IPS DF 6.9 (cell line): ENCODE data around the gene ALOX5.

Experiments used
- DNase-seq: peaks from one replicate; pipeline ENCODE4 v3.0.0-alpha.2; 2013; ENCODE audit warnings: low read depth, low spot score
- H3K27ac ChIP-seq: one replicate; pipeline ENCODE4 v1.5.1; 2013; ENCODE audit warnings: low read length, control low read depth
- H3K27me3 ChIP-seq: 2 replicates; pipeline ENCODE4 v1.6.1; 2013; ENCODE audit warnings: mild to moderate bottlenecking, low read length; ENCODE audit not compliant: control insufficient read depth, insufficient read depth
- H3K36me3 ChIP-seq: 2 replicates; pipeline ENCODE4 v1.6.1; 2013; ENCODE audit warnings: low read length; ENCODE audit not compliant: control insufficient read depth, insufficient read depth
- H3K4me1 ChIP-seq: 2 replicates; pipeline ENCODE4 v1.6.1; 2013; ENCODE audit warnings: low read length; ENCODE audit not compliant: control insufficient read depth, insufficient read depth
- H3K4me3 ChIP-seq: 2 replicates; pipeline ENCODE4 v1.5.1; 2013; ENCODE audit warnings: mild to moderate bottlenecking, low read length
- H3K9me3 ChIP-seq: 2 replicates; pipeline ENCODE4 v1.6.1; 2013; ENCODE audit warnings: low read length, inconsistent platforms; ENCODE audit not compliant: control insufficient read depth, insufficient read depth
- WGBS: extraction: QIAGEN DNeasy Blood & Tissue Kit; methylation state at CpG from one replicate; pipeline ENCODE4 v1.1.7; 2013; ENCODE audit warnings: mixed read lengths, missing lambda C conversion rate; ENCODE audit not compliant: insufficient read length, insufficient coverage; 5-methylcytosine and 5-hydroxymethylcytosine counted together

ALOX5 gene

GRCh38 chr10:45423976-45424499 lies 50.0 kb downstream of the ALOX5 start:
- WGBS: no CpG with 5 or more reads among the region's 7 CpGs
- no peaks in the 10 kb centered on the region; the same call in 1 of the 2 replicates for H3K4me1 ChIP-seq
- H3K4me3 ChIP-seq: no peak overlapping the region
- no peak overlapping the region for H3K27ac ChIP-seq
- no peaks in the 10 kb centered on the region for H3K36me3 ChIP-seq
- DNase-seq: no peak
- H3K9me3 ChIP-seq: no peaks in the 10 kb centered on the region
- H3K27me3 ChIP-seq: no peaks in the 10 kb centered on the region

GRCh38 chr10:45424668-45425404 lies 50.8 kb downstream of the ALOX5 start:
- DNase-seq: no peak
- no CpG with 5 or more reads among the region's 15 CpGs for WGBS
- no peaks in the 10 kb centered on the region for H3K36me3 ChIP-seq
- no peaks in the 10 kb centered on the region for H3K27me3 ChIP-seq
- H3K4me3 ChIP-seq: no peak overlapping the region
- H3K9me3 ChIP-seq: no peaks in the 10 kb centered on the region
- no peak overlapping the region for H3K27ac ChIP-seq
- no peaks in the 10 kb centered on the region; the same call in 1 of the 2 replicates for H3K4me1 ChIP-seq

- H3K27ac ChIP-seq: no peak overlapping the region
- H3K9me3 ChIP-seq: no peaks in the 10 kb centered on the region
- no peaks in the 10 kb centered on the region for H3K36me3 ChIP-seq
- WGBS: no CpG with 5 or more reads among the region's 10 CpGs
- H3K27me3 ChIP-seq: no peaks in the 10 kb centered on the region
- H3K4me3 ChIP-seq: no peak overlapping the region
- no peak for DNase-seq
- H3K4me1 ChIP-seq: no peaks in the 10 kb centered on the region; the same call in 1 of the 2 replicates
Observed at GRCh38 chr10:45425621-45426563, 51.9 kb downstream of the ALOX5 start.

- Histone ChIP-seq H3K9me3 (no peaks in the 10 kb centered on the region), H3K27ac (no peak overlapping the region), H3K4me1 (no peaks in the 10 kb centered on the region; the same call in 1 of the 2 replicates), H3K4me3 (no peak overlapping the region), H3K27me3 (no peaks in the 10 kb centered on the region), H3K36me3 (no peaks in the 10 kb centered on the region)
- no CpG with 5 or more reads among the region's 50 CpGs for WGBS
- DNase-seq: no peak
Observed at GRCh38 chr10:45427262-45427969, 53.4 kb downstream of the ALOX5 start.

GRCh38 chr10:45427970-45428366 lies 54.0 kb downstream of the ALOX5 start:
- Histone ChIP-seq H3K4me1 (no peaks in the 10 kb centered on the region; the same call in 1 of the 2 replicates), H3K9me3 (no peaks in the 10 kb centered on the region), H3K4me3 (no peak overlapping the region), H3K27me3 (no peaks in the 10 kb centered on the region), H3K27ac (no peak overlapping the region), H3K36me3 (no peaks in the 10 kb centered on the region)
- no peak for DNase-seq
- WGBS: no CpG with 5 or more reads among the region's 16 CpGs

GRCh38 chr10:45428611-45429510 lies 54.8 kb downstream of the ALOX5 start:
- Histone ChIP-seq H3K27ac (no peak overlapping the region), H3K36me3 (no peaks in the 10 kb centered on the region), H3K4me1 (peaks cover 5% of the 10 kb centered on the region), H3K4me3 (no peak overlapping the region), H3K27me3 (no peaks in the 10 kb centered on the region), H3K9me3 (no peaks in the 10 kb centered on the region)
- no peak for DNase-seq
- WGBS: no CpG with 5 or more reads among the region's 10 CpGs

GRCh38 chr10:45429790-45430189 lies 55.8 kb downstream of the ALOX5 start:
- no peak for DNase-seq
- Histone ChIP-seq H3K36me3 (no peaks in the 10 kb centered on the region), H3K27ac (no peak overlapping the region), H3K27me3 (no peaks in the 10 kb centered on the region), H3K4me3 (no peak overlapping the region), H3K4me1 (peaks cover 6% of the 10 kb centered on the region), H3K9me3 (no peaks in the 10 kb centered on the region)
- WGBS: no CpG with 5 or more reads among the region's 2 CpGs

GRCh38 chr10:45432113-45432512 lies 58.1 kb downstream of the ALOX5 start:
- Histone ChIP-seq H3K9me3 (no peaks in the 10 kb centered on the region), H3K27me3 (no peaks in the 10 kb centered on the region), H3K27ac (no peak overlapping the region), H3K4me3 (no peak overlapping the region), H3K4me1 (peaks cover 6% of the 10 kb centered on the region), H3K36me3 (no peaks in the 10 kb centered on the region)
- no CpG with 5 or more reads among the region's 2 CpGs for WGBS
- no peak for DNase-seq

- 100% methylated on average over 2 of the region's 15 CpGs for WGBS
- no peak for DNase-seq
Observed at GRCh38 chr10:45432700-45433472, 58.9 kb downstream of the ALOX5 start.

More at GRCh38 chr10:45432700-45433472, 58.9 kb downstream of the ALOX5 start:
- H3K36me3 ChIP-seq: no peaks in the 10 kb centered on the region
- H3K27me3 ChIP-seq: no peaks in the 10 kb centered on the region
- no peak overlapping the region for H3K27ac ChIP-seq
- H3K4me3 ChIP-seq: no peak overlapping the region
- peaks cover 6% of the 10 kb centered on the region for H3K4me1 ChIP-seq
- no peaks in the 10 kb centered on the region for H3K9me3 ChIP-seq
